ENCODE data around the gene ARGLU1. TPM values are rescaled to one million over a fixed set of nuclear protein-coding genes. Genes with fewer than 3 reads are reported as not detected.
A peak's percentile ranks its signal among the peaks of the same experiment; 100 is the strongest.

The ARGLU1 gene
- total RNA-seq, 1 experiment from 2014 or later, result 96.9 TPM

- no peaks in the 10 kb centered on the region for H4K20me1 ChIP-seq (ENCODE audit: control insufficient read depth, insufficient read depth, insufficient read length)
- no peak for DNase-seq
- H4K91ac ChIP-seq (ENCODE audit: insufficient read length, low read depth, low read length), result no peak overlapping the region
- H3K4me1 ChIP-seq (ENCODE audit: insufficient read depth, low read length), result peaks cover 3% of the 10 kb centered on the region; the same call in 1 of the 2 replicates
- H3K4ac ChIP-seq (ENCODE audit: low read depth, low read length), result no peak overlapping the region
- H3T11ph ChIP-seq (ENCODE audit: low read length), result no peak overlapping the region
- no peak overlapping the region for H2BK12ac ChIP-seq (ENCODE audit: insufficient read length, low read depth, low read length)
- Mint-ChIP-seq H3K36me3 (ENCODE audit: insufficient read depth in 1 of 3, low read depth in 3 of 3) (peaks cover 0 to 2% (median 0%) of the 10 kb centered on the region in 3 experiments; a peak in 1 of 7 replicates), H3K27ac (peak overlapping the region in 1 of 3 experiments; percentile 69; a peak in 3 of 7 replicates), H3K4me3 (no peak overlapping the region), H3K9me3 (no peaks in the 10 kb centered on the region), H3K27me3 (ENCODE audit: low read depth) (no peaks in the 10 kb centered on the region), H3K4me1 (peaks cover 38 to 41% of the 10 kb centered on the region in 2 experiments)
- H3K4me2 ChIP-seq (ENCODE audit: insufficient read depth, insufficient read length, low read length), result no peak overlapping the region
- H3K27ac ChIP-seq (ENCODE audit: insufficient read length, low read depth, low read length), result no peak overlapping the region
- no peak overlapping the region for H2BK20ac ChIP-seq (ENCODE audit: low read depth, low read length, poor library complexity, severe bottlenecking)
- H2BK5ac ChIP-seq (ENCODE audit: insufficient read length, low read length), result no peak overlapping the region
- H4K5ac ChIP-seq (ENCODE audit: insufficient read length, low read depth, low read length), result no peak overlapping the region
- TF ChIP-seq, protein P1, sequence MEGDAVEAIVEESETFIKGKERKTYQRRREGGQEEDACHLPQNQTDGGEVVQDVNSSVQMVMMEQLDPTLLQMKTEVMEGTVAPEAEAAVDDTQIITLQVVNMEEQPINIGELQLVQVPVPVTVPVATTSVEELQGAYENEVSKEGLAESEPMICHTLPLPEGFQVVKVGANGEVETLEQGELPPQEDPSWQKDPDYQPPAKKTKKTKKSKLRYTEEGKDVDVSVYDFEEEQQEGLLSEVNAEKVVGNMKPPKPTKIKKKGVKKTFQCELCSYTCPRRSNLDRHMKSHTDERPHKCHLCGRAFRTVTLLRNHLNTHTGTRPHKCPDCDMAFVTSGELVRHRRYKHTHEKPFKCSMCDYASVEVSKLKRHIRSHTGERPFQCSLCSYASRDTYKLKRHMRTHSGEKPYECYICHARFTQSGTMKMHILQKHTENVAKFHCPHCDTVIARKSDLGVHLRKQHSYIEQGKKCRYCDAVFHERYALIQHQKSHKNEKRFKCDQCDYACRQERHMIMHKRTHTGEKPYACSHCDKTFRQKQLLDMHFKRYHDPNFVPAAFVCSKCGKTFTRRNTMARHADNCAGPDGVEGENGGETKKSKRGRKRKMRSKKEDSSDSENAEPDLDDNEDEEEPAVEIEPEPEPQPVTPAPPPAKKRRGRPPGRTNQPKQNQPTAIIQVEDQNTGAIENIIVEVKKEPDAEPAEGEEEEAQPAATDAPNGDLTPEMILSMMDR (conservative IDR thresholded peaks at IDR 0.05), result no peak
- no peaks in the 10 kb centered on the region for H3K9me3 ChIP-seq (ENCODE audit: control insufficient read depth, low read depth, low read length)
- no peak overlapping the region for H2BK15ac ChIP-seq (ENCODE audit: low read depth, low read length)
- H3K79me2 ChIP-seq (ENCODE audit: insufficient read depth, low read length), result peaks cover 3% of the 10 kb centered on the region; the same call in 1 of the 2 replicates
- no peaks in the 10 kb centered on the region for H3K23me2 ChIP-seq (ENCODE audit: insufficient read length, low read depth, low read length, poor library complexity, severe bottlenecking)
- no CpG with 5 or more reads among the region's 6 CpGs for WGBS (ENCODE audit: extremely low coverage, insufficient read length, low lambda C conversion rate)
- no peak overlapping the region for H3K14ac ChIP-seq (ENCODE audit: insufficient read depth, low read length)
- no peaks in the 10 kb centered on the region for H3K27me3 ChIP-seq (ENCODE audit: insufficient read depth, low read length)
- no peak overlapping the region for H3K18ac ChIP-seq (ENCODE audit: insufficient read length, low read depth, low read length)
- H2AK5ac ChIP-seq (ENCODE audit: insufficient read length, low read length), result no peak overlapping the region
- H4K8ac ChIP-seq (replicated peaks; ENCODE audit: insufficient read length, low read depth, low read length), result no peak overlapping the region
- H3K23ac ChIP-seq (ENCODE audit: insufficient read length, low read depth, low read length), result no peak overlapping the region
- H3K79me1 ChIP-seq (ENCODE audit: insufficient read depth, low read depth, low read length, poor library complexity, severe bottlenecking), result no peaks in the 10 kb centered on the region
- H2BK120ac ChIP-seq (ENCODE audit: low read depth, low read length, poor library complexity, severe bottlenecking), result no peak overlapping the region
- H2AFZ ChIP-seq (ENCODE audit: low read length), result no peak overlapping the region
- no peak overlapping the region for H3K56ac ChIP-seq (ENCODE audit: insufficient read length, low read depth, low read length)
- no peak overlapping the region for H3K9ac ChIP-seq (ENCODE audit: extremely low read depth, insufficient read length, low read length)
Measured at GRCh38 chr13:106500445-106500844, 67.5 kb downstream of the ARGLU1 start.
